K562 (cell line): ENCODE results near the gene HOXB4. TPM values are rescaled to one million over a fixed set of nuclear protein-coding genes. Genes with fewer than 3 reads are reported as not detected.

ENCODE experiments used
- CHD2 ChIP-seq: IDR thresholded peaks from 2 replicates; pipeline ENCODE4 v1.6.1; 2011; ENCODE audit warnings: low read depth, low read length
- CREBBP ChIP-seq: IDR thresholded peaks from one replicate; pipeline ENCODE4 v1.6.1; 2012; ENCODE audit warnings: low read depth, mild to moderate bottlenecking, control low read depth, inconsistent platforms, low read length
- HMG20A ChIP-seq: fragments of 450-650 bp; formaldehyde crosslinking; conservative IDR thresholded peaks from 2 replicates; pipeline ENCODE4 v1.4.0; 2020; ENCODE audit warnings: mild to moderate bottlenecking, mixed read lengths
- NCOA2 ChIP-seq, 2 experiments: fragments of 450-650 bp; IDR thresholded peaks; 2 replicates each; pipeline ENCODE4 v1.6.1; 2018; ENCODE audit warnings: mild to moderate bottlenecking in 2 of 2, moderate library complexity in 1 of 2; ENCODE audit not compliant: partially characterized antibody in 2 of 2
- NFXL1 ChIP-seq: fragments of 450-650 bp; formaldehyde crosslinking; IDR thresholded peaks from 2 replicates; pipeline ENCODE4 v1.4.0; 2021; ENCODE audit warnings: mild to moderate bottlenecking
- RUNX1 ChIP-seq: sonication (generic); IDR thresholded peaks from 2 replicates; pipeline ENCODE4 v1.6.1; 2016; ENCODE audit warnings: antibody characterized with exemption, low read depth
- SMAD2 ChIP-seq: fragments of 150-350 bp; IDR thresholded peaks from 2 replicates; pipeline ENCODE4 v1.6.1; 2014; ENCODE audit warnings: low read depth, mild to moderate bottlenecking, low read length
- TCF7L2 ChIP-seq: fragments of 150-350 bp; IDR thresholded peaks from 2 replicates; pipeline ENCODE4 v1.6.1; 2016; ENCODE audit warnings: low read depth, mild to moderate bottlenecking, low read length, moderate library complexity
- ZNF146 ChIP-seq: IDR thresholded peaks from one replicate; pipeline ENCODE4 v1.6.1; 2018; ENCODE audit warnings: missing compliant biosample characterization; ENCODE audit not compliant: unreplicated experiment
- polyA plus RNA-seq, 8 experiments: library from polyadenylated mRNA; depleted of rRNA in 4 of 8; stranded (reverse) in 5 of 8; unstranded in 3 of 8; fragments of >200 nt; fragmentation: Nextera tagmentation in 2 of 8; fragmentation: Illumina TruSeq in 1 of 8; extraction: Ambion mirVana in 2 of 8; extraction: Trizol in 1 of 8; gene quantifications; 2 replicates each; pipeline versions ENCODE4 v1.2.1 to v1.2.3, GENCODE V29; 2011 to 2014; ENCODE audit warnings: inconsistent platforms in 1 of 8, missing spikeins in 1 of 8
- total RNA-seq, 7 experiments: library from RNA; depleted of rRNA in 6 of 7; stranded (reverse); fragments of >200 nt in 6 of 7; fragmentation: Illumina TruSeq in 2 of 7; extraction: Trizol in 2 of 7; gene quantifications; 2 replicates each; pipeline versions ENCODE4 v1.2.1 to v1.2.3, GENCODE V29; 2011 to 2021; ENCODE audit warnings: low replicate concordance in 1 of 7
- TF ChIP-seq, protein P1 (sequence below): IDR thresholded peaks from 3 replicates; pipeline ENCODE4 v1.6.1; 2011; ENCODE audit warnings: borderline replicate concordance, mild to moderate bottlenecking; ENCODE audit not compliant: insufficient read length, insufficient read depth
- TF ChIP-seq, protein P2 (sequence below), 2 experiments: fragments of 450-650 bp in 1 of 2; sonication (generic) in 1 of 2; formaldehyde crosslinking in 1 of 2; IDR thresholded peaks; 2 replicates each; pipeline versions ENCODE4 v1.7.1 to v1.9.0; 2016 to 2022; ENCODE audit warnings: inconsistent platforms in 1 of 2, mild to moderate bottlenecking in 1 of 2, missing genetic modification reagents in 1 of 2

The HOXB4 gene
- total and polyA plus RNA-seq, 9 of the 15 experiments (the other 6 are each of a cell fraction or from before 2014, with no cell fraction given): 1.6 to 34.9 (median 14.9) TPM

DNA sequence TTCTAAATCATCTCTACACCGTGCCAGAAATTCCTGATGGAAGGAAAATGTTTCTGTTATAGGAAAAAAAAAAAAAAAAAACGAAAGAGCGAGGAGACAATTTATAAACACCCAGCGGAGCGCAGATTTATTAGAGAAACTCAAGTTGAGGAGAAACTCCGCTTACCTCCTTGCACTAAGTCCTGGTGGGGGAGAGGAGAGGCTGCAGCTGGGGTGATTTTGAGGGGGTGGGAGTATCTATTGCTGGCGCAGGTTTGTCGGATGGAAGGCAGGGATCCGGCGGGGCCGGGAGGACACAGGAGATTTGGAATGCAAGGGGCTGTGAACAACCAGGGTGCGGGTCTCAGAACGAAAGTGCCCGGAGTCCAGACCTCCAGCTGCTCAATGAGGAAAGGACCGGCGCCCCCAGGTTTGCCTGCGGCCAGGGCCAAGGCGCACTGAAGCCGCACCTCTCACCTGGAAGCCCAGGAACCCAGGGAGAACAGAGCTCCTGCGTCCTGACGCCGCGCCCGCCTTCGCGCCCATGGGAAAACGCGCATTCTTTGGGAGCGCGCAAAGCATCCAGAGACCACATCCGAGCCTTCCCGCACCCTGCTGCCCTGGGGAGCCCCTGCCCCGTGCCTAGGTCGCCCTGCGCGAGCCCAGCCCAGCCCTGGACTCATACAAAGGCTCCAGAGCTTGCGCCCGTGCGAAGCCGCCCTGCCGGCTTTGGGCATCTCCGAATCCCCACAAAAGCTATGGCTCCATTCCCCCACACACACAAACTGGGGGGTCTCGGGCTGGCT lies 39.5 kb upstream of the HOXB4 start (continued):
- TF ChIP-seq, protein P1, sequence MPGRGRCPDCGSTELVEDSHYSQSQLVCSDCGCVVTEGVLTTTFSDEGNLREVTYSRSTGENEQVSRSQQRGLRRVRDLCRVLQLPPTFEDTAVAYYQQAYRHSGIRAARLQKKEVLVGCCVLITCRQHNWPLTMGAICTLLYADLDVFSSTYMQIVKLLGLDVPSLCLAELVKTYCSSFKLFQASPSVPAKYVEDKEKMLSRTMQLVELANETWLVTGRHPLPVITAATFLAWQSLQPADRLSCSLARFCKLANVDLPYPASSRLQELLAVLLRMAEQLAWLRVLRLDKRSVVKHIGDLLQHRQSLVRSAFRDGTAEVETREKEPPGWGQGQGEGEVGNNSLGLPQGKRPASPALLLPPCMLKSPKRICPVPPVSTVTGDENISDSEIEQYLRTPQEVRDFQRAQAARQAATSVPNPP: no peak
- no peak for TF ChIP-seq ZNF146
- TF ChIP-seq NCOA2 (IDR thresholded peaks at IDR 0.05; ENCODE audit: partially characterized antibody in 2 of 2): no peak
- no peak for TF ChIP-seq NFXL1 (CRISPR knock-in tag)
- no peak for TF ChIP-seq RUNX1
- no peak for TF ChIP-seq TCF7L2
- TF ChIP-seq CHD2: no peak
- no peak for TF ChIP-seq CREBBP
- TF ChIP-seq, protein P2, sequence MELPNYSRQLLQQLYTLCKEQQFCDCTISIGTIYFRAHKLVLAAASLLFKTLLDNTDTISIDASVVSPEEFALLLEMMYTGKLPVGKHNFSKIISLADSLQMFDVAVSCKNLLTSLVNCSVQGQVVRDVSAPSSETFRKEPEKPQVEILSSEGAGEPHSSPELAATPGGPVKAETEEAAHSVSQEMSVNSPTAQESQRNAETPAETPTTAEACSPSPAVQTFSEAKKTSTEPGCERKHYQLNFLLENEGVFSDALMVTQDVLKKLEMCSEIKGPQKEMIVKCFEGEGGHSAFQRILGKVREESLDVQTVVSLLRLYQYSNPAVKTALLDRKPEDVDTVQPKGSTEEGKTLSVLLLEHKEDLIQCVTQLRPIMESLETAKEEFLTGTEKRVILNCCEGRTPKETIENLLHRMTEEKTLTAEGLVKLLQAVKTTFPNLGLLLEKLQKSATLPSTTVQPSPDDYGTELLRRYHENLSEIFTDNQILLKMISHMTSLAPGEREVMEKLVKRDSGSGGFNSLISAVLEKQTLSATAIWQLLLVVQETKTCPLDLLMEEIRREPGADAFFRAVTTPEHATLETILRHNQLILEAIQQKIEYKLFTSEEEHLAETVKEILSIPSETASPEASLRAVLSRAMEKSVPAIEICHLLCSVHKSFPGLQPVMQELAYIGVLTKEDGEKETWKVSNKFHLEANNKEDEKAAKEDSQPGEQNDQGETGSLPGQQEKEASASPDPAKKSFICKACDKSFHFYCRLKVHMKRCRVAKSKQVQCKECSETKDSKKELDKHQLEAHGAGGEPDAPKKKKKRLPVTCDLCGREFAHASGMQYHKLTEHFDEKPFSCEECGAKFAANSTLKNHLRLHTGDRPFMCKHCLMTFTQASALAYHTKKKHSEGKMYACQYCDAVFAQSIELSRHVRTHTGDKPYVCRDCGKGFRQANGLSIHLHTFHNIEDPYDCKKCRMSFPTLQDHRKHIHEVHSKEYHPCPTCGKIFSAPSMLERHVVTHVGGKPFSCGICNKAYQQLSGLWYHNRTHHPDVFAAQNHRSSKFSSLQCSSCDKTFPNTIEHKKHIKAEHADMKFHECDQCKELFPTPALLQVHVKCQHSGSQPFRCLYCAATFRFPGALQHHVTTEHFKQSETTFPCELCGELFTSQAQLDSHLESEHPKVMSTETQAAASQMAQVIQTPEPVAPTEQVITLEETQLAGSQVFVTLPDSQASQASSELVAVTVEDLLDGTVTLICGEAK (IDR thresholded peaks at IDR 0.05): no peak
- TF ChIP-seq, protein P2 (CRISPR knock-in tag; IDR thresholded peaks at IDR 0.05): no peak
- no peak for TF ChIP-seq SMAD2
- TF ChIP-seq HMG20A (CRISPR knock-in tag): no peak
